Thyroid gland (tissue), 4 donors: Measurements from ENCODE around the gene ATP1A2.

ENCODE experiments used
- POLR2A ChIP-seq, 2 donors: fragments of 450-650 bp; IDR thresholded peaks; one replicate each; pipeline ENCODE4 v1.6.1; 2017; ENCODE audit warnings: antibody characterized with exemption in 2 of 2, mild to moderate bottlenecking in 2 of 2, moderate library complexity in 1 of 2
- TF ChIP-seq, protein P1 (sequence below), 6 experiments: fragments of 200-600 bp in 3 of 6; fragments of 450-650 bp in 3 of 6; sonication (generic) in 3 of 6; IDR thresholded peaks; one replicate each; pipeline ENCODE4 v1.5.1; 2016 to 2019; ENCODE audit warnings: antibody characterized with exemption in 6 of 6, mild to moderate bottlenecking in 2 of 6, inconsistent platforms in 1 of 6, moderate library complexity in 1 of 6

DNA sequence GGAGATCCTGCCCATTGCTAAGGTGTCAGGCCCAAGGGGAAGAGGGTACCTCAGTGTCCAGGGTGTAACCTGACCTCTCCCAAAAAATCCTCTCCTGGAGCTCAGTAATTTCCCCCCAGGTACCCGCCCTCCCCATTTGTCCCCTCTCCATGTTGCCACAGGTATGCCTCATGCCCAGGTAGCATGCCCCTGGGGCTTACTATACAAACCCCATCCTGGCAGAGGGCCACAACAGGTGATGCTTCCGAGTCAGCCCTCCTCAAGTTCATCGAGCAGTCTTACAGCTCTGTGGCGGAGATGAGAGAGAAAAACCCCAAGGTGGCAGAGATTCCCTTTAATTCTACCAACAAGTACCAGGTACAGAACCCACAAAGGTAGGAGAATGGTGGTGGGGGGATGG is 51.5 kb downstream of the ATP1A2 start:
- TF ChIP-seq, protein P1, sequence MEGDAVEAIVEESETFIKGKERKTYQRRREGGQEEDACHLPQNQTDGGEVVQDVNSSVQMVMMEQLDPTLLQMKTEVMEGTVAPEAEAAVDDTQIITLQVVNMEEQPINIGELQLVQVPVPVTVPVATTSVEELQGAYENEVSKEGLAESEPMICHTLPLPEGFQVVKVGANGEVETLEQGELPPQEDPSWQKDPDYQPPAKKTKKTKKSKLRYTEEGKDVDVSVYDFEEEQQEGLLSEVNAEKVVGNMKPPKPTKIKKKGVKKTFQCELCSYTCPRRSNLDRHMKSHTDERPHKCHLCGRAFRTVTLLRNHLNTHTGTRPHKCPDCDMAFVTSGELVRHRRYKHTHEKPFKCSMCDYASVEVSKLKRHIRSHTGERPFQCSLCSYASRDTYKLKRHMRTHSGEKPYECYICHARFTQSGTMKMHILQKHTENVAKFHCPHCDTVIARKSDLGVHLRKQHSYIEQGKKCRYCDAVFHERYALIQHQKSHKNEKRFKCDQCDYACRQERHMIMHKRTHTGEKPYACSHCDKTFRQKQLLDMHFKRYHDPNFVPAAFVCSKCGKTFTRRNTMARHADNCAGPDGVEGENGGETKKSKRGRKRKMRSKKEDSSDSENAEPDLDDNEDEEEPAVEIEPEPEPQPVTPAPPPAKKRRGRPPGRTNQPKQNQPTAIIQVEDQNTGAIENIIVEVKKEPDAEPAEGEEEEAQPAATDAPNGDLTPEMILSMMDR (IDR thresholded peaks at IDR 0.05): no peak
- TF ChIP-seq POLR2A (IDR thresholded peaks at IDR 0.05): no peak
